NCI-H526 (cell line): ENCODE results near the gene CYCS.

Experiments
- DNase-seq, 2 experiments: peaks; one replicate each; lab custom pipeline; 2025; lab: John Stamatoyannopoulos, UW

The CYCS gene

GRCh38 chr7:25125137-25125946 is at the start of gene CYCS:
CYCS (minus strand) TSS chr7:25125260; CDS start chr7:25124119, 1,141 bp downstream.
- peak; percentile 99 to 100 for DNase-seq

DNA sequence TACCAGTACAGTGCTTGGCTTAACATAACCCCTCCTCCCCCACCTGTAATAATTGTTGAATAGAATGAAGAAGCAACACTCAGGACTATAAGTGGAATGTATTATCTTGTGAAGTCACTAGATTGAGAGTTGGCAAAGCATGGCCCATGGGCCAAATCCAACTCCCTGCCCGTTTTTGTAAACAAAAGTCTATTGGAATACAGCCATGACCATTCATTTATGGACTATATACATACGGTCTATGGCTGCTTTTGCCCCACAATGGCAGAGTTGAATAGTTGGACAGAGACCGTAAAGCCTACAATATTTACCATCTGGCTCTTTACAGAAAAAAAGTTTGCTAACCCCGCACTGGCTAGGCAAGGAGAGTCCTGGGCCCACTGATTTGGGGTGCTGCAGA is 48.1 kb upstream of the CYCS start:
- no peak for DNase-seq

GRCh38 chr7:25171516-25171915 is 46.5 kb upstream of the CYCS start:
- peak; percentile 1 to 2 for DNase-seq

- DNase-seq: no peak
Observed at GRCh38 chr7:25171071-25171470, 46.0 kb upstream of the CYCS start.

- no peak for DNase-seq
Observed at GRCh38 chr7:25169683-25170082, 44.6 kb upstream of the CYCS start.

DNA sequence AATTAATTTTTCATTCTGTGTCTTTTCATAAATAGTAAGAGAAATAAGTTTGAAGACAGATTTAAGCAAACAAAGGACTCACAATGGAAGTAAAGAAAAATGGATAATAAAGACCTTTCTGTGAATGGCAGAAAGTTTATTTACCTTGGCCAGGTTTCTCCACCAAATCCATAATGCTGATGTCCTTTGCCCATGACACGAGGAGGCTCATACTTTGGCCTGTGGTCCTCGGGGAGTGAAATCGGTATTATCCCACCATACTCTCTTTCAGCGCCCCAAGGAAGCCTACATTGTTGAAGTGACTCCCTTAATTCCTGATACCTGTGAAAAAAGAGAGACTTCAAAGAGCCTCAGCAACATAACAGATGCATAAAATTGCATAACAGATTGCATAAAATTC is 43.1 kb upstream of the CYCS start:
- no peak for DNase-seq

DNA sequence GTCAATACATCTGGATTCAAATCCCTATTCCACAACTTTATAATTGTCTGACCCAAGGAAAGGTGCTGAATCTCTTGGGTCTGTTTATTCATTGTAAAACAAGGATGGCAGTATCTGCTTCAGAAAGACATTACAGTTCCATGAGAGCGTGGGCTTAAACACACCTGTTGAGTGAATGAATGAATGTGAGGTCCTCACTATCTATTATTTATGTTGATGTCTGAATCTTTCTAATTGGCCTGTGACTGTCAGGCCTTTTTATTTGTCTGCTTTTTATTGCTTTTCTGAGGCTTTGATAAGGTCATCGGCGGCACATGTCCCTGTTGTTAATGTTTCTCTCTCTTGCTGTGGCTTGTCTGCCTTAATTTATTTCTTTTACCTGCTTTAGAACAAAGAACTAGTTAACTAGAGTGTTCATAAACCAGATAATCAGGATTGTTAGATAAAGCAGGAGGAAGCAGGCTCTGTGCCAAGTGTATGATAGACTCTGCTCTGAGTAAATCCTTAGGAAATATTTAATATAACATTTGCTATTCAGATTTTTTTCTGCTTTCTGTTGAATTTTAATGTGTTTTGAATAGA is 42.3 kb upstream of the CYCS start:
- no peak for DNase-seq

DNA sequence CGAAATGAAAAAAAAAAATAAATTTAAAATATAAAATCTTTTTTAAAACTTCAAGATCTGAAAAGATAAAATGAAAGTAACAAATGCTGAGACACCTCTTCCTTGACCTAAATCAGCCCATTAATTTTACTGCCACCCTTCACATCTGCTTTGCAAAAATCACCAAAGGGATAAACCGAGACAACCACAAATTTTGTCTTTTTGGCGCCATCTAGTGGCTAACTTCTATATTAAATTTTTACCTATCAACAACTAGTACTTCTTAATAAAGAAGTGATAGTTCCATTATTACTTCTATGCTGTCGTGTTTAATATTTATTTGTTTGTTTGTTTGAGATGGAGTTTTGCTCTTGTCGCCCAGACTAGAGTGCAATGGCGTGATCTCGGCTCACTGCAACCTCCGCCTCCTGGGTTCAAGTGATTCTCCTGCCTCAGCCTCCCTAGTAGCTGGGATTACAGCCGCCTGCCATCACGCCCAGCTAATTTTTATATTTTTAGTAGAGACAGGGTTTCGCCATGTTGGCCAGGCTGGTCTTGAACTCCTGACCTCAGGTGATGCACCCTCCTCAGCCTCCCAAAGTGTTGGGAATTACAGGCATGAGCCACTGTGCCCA is 35.0 kb upstream of the CYCS start:
- peak; percentile 9 to 62 for DNase-seq

DNA sequence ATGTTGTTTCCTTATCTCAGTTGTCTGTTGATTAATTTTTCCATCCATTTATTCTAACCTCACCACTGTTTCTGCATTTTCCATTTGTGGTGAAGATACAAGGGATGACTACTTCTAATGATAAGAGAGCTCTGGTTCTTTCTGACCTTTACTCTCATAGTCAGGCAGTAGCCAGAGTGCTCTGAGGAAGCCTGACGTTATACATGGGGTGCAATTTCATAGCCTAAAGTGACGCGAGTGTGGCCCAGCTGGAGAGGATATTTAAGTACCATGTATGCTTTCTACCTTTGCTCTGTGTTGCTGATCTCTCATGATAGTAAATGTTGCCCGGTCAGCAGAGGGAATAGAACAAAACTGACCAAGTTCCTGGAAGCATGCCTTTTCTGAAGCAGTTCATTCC is 33.9 kb upstream of the CYCS start:
- DNase-seq: no peak

GRCh38 chr7:25151773-25152172 is 26.7 kb upstream of the CYCS start:
- no peak for DNase-seq

DNA sequence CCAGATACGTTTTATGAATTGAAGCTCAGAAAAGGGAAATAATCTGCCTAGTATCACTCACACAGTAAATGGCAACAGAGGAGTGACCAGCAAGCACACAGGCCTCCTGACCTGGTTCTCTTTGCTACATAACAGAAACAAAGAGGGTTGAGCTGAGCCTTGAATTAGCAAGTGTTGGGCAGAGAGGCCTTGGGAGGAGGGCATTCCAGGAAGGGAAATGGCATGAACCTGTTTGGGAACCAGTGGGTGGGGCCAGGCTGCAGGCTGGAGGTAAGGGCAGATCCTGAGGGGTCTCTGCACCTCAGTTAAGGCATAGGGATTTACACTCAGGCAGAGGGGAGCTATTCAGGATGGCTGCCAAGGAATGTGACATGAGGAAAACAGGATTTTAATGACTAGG is 24.8 kb upstream of the CYCS start:
- no peak for DNase-seq

DNA sequence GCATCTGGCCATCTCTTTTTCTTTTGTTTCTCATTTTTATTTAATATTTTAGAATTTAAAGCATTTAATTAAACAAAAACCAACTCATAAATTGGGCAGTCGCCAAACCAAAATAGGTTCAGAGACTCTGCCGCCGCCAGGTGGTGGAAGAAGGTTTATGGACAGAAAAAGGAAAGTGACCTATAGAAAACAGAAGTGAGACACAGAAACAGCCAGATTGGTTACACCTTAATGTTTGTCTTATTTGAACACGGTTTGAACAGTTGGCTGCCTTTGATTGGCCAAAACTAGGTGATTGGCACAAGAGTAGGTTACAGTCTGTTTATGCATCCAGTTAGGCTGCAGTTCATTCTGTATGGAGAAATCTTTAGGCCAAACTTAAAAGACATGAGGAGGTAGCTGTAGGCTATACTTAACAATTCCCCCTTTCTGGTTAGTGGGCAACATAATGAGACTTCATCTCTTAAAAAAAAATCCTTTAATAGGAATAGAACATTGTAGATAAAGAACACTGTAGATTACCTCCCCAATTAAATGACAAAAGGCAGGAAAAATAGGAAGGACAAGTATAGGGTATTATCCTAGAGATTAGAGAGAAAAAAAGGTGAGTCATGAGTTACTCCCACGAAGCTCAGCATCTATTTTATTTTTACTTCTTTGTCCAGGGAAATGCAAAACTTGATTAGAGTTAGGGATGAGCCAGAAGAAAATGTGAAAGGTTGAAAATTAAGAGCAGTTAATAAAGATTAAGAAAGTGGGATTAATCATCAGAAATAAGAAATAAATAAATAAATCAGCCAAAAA is 23.9 kb upstream of the CYCS start:
- no peak for DNase-seq

DNA sequence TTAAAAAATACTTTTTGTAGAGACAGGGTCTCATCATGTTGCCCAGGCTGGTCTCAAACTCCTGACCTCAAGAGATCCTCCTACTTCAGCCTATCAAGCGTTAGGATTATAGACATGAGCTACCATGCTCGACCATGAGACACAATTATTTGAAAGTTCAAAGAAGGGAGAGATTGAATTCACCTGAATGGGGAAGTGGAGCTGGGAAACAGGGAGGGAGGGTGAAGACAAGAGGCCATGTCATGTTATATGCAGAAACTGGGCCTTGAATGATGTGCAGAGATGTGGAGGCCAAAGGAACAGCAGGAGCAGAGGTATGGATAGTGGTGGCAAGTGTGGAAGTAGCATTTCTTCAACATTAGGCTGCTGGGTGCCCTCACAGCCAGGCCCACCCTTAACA is 18.7 kb upstream of the CYCS start:
- DNase-seq: no peak

GRCh38 chr7:25139536-25139935 is 14.5 kb upstream of the CYCS start:
- DNase-seq: no peak

DNA sequence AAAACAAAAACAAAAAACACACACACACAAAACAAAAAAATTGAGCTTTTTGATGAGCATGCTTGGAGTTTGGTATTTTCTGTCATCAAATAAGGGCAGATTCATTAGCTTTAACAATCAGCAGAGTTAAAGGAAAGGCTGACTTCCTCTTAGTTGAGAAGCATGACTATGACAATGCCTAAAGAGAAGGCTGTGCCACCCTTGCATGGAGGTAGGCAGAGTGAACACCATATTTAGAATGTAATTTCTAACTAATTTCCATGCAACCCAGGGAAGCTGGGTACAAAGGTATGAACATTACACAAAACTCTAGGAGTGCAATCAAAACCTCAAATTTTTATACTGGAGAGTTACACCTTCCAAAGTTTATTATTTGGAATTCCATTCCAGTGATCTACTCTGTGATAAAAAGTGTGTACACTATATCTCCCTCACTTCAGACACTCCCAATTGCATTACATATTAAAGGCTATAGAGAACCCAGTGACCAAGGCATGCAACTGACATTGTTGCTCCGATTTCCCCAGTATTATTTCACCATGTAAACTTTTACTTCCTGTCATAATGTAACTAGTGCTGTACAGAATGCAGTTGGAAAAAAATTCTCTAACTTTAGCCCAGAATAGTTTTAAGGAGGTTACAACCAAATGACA is 9.4 kb upstream of the CYCS start:
- DNase-seq: no peak

GRCh38 chr7:25132430-25132829 is 7.4 kb upstream of the CYCS start:
- no peak for DNase-seq

- no peak for DNase-seq
Observed at GRCh38 chr7:25126751-25127150, 1.7 kb upstream of the CYCS start.

- peak in 1 of 2 experiments; percentile 42 for DNase-seq
Observed at GRCh38 chr7:25124465-25125136, 459 bp downstream of the CYCS start.

GRCh38 chr7:25122373-25122772 is 2.7 kb downstream of the CYCS start:
- no peak for DNase-seq

- DNase-seq: no peak
Observed at GRCh38 chr7:25121599-25121998, 3.5 kb downstream of the CYCS start.

DNA sequence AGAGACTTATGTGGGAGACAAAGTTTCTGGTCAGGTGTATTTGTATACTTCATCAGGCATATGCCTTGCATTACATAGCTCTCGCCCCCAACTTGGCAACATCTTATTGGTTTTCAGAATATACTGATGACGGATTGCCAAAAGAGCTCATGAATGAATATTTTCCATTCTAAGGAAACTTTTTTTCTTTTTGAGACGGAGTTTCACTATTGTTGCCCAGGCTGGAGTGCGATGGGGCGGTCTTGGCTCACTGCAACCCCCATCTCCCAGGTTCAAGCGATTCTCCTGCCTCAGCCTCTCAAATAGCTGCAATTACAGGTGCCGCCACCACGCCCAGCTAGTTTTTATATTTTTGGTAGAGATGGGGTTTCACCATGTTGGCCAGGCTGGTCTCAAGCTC is 6.0 kb downstream of the CYCS start:
- no peak for DNase-seq
